Cardiac septum (tissue), 1 donor: ENCODE results near the gene PPM1E. TPM values are rescaled to one million over a fixed set of nuclear protein-coding genes. Genes with fewer than 3 reads are reported as not detected.
"Not testable (repeated sequence)": the region's sequence is repeated elsewhere in the genome, so short reads cannot be mapped to it uniquely, and the experiment has no call there.

ENCODE experiments used
- DNase-seq: peaks from one replicate; pipeline ENCODE4 v3.0.0-alpha.2; 2020; ENCODE audit warnings: low spot score
- intact Hi-C: fragments of 100-400 bp; cut with DNase I; formaldehyde crosslinking; loops from one replicate; pipeline ENCODE4 v1.14.0; 2022
- total RNA-seq: library from RNA; stranded (reverse); fragmentation: NEBNext Ultra II Directional; extraction: Animal tissue kit (Norgen Biotek cat#: 25700); gene quantifications from one replicate; pipeline ENCODE4 v1.2.1, GENCODE V29; 2021
- donor health status: DM: no; HTN: no; CAD: no.

Gene PPM1E
- total RNA-seq, 1 donor from 2014 or later, result 1.1 TPM

GRCh38 chr17:58831780-58832179 lies 76.1 kb downstream of the PPM1E start:
- DNase-seq, result no peak
- intact Hi-C loops, result no loop called here

GRCh38 chr17:58832514-58832913 lies 76.9 kb downstream of the PPM1E start:
- intact Hi-C loops, result no loop called here
- no peak for DNase-seq

- no peak for DNase-seq
- intact Hi-C loops, result no loop called here
These were observed 82.0 kb downstream of the PPM1E start for GRCh38 chr17:58837699-58838098.

- DNase-seq, result no peak
- intact Hi-C loops, result no loop called here
These were observed 85.4 kb downstream of the PPM1E start for GRCh38 chr17:58840820-58841612.

- intact Hi-C loops, DNase-seq: not testable (repeated sequence)
These were observed 90.8 kb downstream of the PPM1E start for GRCh38 chr17:58846413-58846812.

GRCh38 chr17:58850106-58850505 lies 94.5 kb downstream of the PPM1E start:
- intact Hi-C loops, DNase-seq: not testable (repeated sequence)

GRCh38 chr17:58865301-58865700 lies 109.6 kb downstream of the PPM1E start:
- intact Hi-C loops, result no loop called here
- no peak for DNase-seq

- no peak for DNase-seq
- intact Hi-C loops, result no loop called here
These were observed 115.1 kb downstream of the PPM1E start for GRCh38 chr17:58870747-58871146.

GRCh38 chr17:58873926-58874325 lies 118.3 kb downstream of the PPM1E start:
- intact Hi-C loops, result no loop called here

GRCh38 chr17:58875261-58875660 lies 119.6 kb downstream of the PPM1E start:
- DNase-seq, result no peak
- intact Hi-C loops, result no loop called here

More at GRCh38 chr17:58873926-58874325, 118.3 kb downstream of the PPM1E start:
- DNase-seq, result no peak

GRCh38 chr17:58884161-58884560 lies 128.5 kb downstream of the PPM1E start:
- intact Hi-C loops, result no loop called here
- DNase-seq, result no peak

GRCh38 chr17:58886514-58886913 lies 130.9 kb downstream of the PPM1E start:
- intact Hi-C loops, result no loop called here
- DNase-seq, result no peak

- intact Hi-C loops, result no loop called here
- no peak for DNase-seq
These were observed 134.3 kb downstream of the PPM1E start for GRCh38 chr17:58889928-58890327.

GRCh38 chr17:58899191-58899590 lies 143.5 kb downstream of the PPM1E start:
- intact Hi-C loops, result no loop called here
- DNase-seq, result no peak

GRCh38 chr17:58902322-58902721 lies 146.7 kb downstream of the PPM1E start:
- DNase-seq, result no peak
- intact Hi-C loops, result no loop called here

GRCh38 chr17:58911741-58912343 lies 156.2 kb downstream of the PPM1E start:
- intact Hi-C loops, result no loop called here
- DNase-seq, result no peak

- intact Hi-C loops, result no loop called here
These were observed 157.9 kb downstream of the PPM1E start for GRCh38 chr17:58913552-58913951.

GRCh38 chr17:58913971-58914769 lies 158.5 kb downstream of the PPM1E start:
- no peak for DNase-seq
- intact Hi-C loops, result no loop called here

More at GRCh38 chr17:58913552-58913951, 157.9 kb downstream of the PPM1E start:
- DNase-seq, result no peak

- no peak for DNase-seq
- intact Hi-C loops, result no loop called here
These were observed 161.6 kb downstream of the PPM1E start for GRCh38 chr17:58917228-58917627.

GRCh38 chr17:58918072-58918471 lies 162.4 kb downstream of the PPM1E start:
- intact Hi-C loops, result no loop called here
- no peak for DNase-seq
